ENCODE measurements around the gene KCNG3.

Gene KCNG3

DNA sequence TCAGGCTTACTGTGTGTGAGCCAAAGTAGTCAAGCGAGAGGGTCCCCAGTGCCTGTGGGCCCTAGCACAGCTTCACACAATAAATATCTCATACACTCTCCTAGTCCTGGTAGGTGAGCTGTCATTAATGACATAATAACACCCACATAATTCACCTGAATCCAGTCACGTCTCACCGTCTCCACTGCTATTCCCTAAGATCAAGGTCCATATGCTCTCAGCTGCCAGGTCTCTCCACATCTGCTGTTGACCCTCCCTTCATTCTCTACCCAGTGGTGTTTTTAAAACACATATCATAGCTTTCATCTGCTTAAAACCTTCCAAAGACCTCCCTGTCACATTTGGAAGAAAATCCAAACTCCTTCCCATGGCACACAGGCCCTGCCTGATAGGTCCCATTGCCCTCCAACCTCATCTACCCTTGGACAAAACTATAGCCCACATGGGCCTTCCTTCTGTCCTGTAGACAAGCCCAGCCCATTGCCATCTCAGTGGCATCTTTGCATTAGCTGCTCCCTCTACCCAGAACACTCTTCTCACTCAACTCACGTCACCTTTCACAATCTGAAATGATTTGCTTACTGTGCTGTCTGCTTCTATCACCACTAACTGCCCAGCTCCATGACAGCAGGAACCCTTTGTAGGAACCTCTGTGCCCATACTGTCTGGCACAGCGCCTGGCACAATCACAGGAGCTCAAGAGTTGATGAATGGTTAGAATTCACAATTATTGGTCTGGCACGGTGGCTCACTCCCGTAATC, 7.5 kb downstream of the KCNG3 start:
- H3K27ac ChIP-seq = no peak overlapping the region
- no peak for TF ChIP-seq ZFX (IDR thresholded peaks at IDR 0.05; ENCODE audit: borderline replicate concordance)
- TF ChIP-seq, protein P1, sequence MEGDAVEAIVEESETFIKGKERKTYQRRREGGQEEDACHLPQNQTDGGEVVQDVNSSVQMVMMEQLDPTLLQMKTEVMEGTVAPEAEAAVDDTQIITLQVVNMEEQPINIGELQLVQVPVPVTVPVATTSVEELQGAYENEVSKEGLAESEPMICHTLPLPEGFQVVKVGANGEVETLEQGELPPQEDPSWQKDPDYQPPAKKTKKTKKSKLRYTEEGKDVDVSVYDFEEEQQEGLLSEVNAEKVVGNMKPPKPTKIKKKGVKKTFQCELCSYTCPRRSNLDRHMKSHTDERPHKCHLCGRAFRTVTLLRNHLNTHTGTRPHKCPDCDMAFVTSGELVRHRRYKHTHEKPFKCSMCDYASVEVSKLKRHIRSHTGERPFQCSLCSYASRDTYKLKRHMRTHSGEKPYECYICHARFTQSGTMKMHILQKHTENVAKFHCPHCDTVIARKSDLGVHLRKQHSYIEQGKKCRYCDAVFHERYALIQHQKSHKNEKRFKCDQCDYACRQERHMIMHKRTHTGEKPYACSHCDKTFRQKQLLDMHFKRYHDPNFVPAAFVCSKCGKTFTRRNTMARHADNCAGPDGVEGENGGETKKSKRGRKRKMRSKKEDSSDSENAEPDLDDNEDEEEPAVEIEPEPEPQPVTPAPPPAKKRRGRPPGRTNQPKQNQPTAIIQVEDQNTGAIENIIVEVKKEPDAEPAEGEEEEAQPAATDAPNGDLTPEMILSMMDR (IDR thresholded peaks at IDR 0.05) = no peak

DNA sequence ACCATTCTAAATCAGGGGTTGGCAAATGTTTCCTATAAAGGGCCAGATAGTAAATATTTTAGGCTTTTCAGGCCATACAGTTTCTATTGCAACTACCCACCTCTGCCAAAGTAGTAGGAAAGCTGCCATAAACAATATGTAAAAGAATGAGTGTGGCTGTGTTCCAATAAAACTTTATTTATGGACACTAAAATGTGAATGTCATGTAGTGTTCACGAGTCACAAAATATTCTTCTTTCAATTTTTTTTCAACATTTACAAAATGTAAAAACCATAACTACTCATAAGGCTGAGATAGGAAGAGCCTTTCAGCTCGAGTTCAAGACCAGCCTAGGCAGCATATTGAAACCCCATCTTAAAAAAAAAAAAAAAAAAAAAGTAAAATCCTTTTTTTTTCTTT, 13.4 kb downstream of the KCNG3 start:
- H3K27ac ChIP-seq = no peak overlapping the region
- TF ChIP-seq ZFX (IDR thresholded peaks at IDR 0.05; ENCODE audit: borderline replicate concordance) = no peak
- TF ChIP-seq, protein P1 (IDR thresholded peaks at IDR 0.05) = no peak

DNA sequence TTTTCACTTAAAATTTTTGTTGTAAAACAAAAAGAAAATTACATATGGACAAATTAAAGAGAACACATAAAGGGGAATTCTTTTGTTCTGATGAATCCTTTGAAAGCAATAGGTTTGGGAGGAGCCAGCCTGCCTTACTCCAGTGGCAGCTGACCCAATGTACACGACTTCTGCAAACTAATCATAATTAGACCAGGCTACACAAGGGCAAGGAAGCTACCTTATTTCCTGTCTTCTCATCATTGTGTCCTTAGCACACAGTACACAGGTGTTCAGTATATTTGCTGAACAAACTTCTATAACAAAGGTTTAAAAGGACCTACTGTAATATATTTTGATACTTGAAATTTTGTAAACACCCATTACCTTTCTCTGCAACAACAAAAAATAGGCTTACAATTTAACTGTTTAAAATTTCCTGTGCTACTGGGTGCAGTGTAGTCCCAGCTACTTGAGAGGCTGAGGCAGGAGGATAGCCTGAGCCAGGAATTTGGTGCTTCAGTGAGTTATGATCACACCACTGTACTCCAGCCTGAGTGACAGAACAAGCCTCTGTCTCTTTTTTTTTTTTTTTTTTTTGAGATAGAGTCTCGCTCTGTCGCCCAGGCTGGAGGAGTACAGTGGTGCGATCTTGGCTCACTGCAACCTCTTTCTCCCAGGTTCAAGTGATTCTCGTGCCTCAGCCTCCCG, 18.9 kb downstream of the KCNG3 start:
- no peak for TF ChIP-seq ZFX (IDR thresholded peaks at IDR 0.05; ENCODE audit: borderline replicate concordance)
- TF ChIP-seq, protein P1 (IDR thresholded peaks at IDR 0.05) = no peak
- no peak overlapping the region for H3K27ac ChIP-seq

DNA sequence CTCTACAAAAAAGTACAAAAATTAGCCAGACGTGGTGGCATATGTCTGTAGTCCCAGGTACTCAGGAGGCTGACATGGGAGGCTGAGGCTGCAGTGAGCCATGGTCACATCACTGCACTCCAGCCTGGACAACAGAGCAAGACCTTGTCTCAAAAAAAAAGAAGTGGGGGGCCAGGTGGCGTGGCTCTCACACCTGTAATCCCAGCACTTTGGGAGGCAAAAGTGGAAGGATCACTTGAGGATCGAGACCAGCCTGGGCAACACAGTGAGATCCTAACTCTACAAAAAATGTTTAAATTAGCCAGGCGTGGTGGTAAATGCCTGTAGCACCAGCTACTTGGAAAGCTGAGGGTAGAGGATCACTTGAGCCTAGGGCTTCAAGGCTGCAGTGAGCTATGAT, 23.1 kb downstream of the KCNG3 start:
- H3K27ac ChIP-seq = no peak overlapping the region
- no peak for TF ChIP-seq ZFX (IDR thresholded peaks at IDR 0.05; ENCODE audit: borderline replicate concordance)
- TF ChIP-seq, protein P1 (IDR thresholded peaks at IDR 0.05) = no peak

DNA sequence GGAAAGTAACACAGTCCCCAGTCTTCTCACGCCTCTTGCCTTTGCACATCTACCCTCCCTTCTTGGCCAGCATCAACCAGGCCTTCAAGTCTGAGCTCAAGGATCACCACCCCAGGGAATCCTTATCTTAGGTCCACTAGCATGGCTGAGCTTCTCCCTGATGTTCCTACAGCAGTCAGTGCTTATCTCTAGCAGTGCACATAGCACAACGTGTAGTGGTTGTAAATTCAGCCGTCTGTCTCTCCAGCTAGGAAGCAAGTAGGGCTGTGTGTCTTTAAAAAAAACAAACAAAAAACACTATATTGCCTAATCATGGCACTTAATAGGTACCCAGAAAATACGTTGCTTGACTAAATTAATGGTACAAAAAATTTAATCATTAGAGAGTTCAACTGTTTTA, 29.2 kb downstream of the KCNG3 start:
- no peak for TF ChIP-seq ZFX (IDR thresholded peaks at IDR 0.05; ENCODE audit: borderline replicate concordance)
- TF ChIP-seq, protein P1 (IDR thresholded peaks at IDR 0.05) = no peak
- H3K27ac ChIP-seq = no peak overlapping the region

DNA sequence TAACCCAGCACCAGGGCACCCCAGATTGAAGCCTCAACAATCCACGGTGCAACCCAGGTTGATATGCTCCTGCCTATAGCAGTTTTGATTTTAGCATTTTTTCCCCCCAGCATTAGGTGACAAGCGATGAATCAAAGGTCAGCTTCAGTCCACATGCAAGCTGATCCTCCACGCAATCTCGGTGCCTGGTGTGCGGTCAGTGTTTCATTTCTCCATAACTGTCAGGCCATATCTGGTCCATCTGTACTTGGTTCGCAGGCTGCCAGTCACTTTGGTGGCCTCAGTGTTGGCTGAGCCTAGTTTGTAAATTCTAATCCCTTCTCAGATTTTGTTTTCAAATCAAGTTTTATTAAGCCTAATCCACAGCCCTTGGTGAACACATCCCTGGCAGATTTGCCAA, 30.2 kb downstream of the KCNG3 start:
- TF ChIP-seq, protein P1 (IDR thresholded peaks at IDR 0.05) = no peak
- no peak for TF ChIP-seq ZFX (IDR thresholded peaks at IDR 0.05; ENCODE audit: borderline replicate concordance)
- H3K27ac ChIP-seq = no peak overlapping the region

DNA sequence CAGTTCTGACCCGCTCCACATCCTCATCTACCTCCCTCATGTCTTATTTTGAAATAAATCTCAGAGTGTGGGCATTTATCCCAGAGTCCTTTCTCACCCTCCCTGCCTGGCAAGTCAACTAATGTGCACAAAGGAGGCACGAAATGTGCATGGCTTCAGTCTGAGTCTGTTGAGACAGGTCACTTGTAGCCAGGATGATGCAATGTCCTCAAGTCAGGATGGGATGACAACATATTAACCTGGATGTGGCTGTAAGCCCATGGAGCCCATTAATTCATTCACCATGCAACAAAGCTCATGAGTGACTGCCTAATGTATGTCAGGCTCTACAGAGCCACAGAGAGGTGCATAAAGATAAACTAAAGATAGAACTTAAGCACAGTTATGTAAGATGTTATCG, 34.5 kb downstream of the KCNG3 start:
- no peak for TF ChIP-seq ZFX (IDR thresholded peaks at IDR 0.05; ENCODE audit: borderline replicate concordance)
- H3K27ac ChIP-seq = no peak overlapping the region
